ENCODE measurements around the gene DAPK2.

DNA sequence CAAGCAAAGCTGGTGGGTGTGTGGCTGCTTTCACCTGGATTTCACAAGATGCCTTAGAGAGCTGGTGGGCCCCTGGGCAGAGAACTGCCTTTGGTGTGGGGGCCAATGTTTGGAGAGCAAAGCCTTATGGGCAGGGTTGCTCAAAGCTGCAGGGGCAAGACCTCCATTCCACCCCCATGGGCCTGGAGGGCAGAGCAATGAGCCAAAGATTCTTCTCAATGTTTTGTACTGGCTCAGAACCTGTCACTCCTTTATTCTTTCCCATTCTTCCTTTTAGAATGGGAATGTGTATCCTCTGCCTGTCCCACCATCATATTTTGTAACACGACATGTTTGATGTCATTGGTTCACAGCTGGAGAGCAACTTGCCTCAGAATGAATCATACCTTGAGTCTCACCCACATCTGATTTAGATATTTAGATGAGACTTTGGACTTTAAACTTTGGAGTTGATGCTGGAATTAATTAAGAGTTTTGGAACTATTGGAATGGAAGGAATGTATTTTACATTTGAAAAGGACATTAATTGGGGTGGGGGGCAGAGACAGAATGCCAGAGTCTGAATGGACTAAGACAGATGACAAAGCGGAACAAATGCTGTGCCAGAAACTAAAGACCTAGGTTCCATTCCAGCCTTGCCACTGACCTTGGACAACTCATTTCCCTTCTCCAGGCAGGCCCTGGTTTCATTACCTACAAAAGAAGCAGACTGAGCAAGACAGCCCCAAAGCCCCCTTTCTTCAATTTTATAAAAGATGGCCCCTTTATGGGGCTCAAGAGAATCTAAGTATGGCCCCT is 72.9 kb downstream of the DAPK2 start:
- no peak for TF ChIP-seq CTCF (IDR thresholded peaks at IDR 0.05; ENCODE audit: insufficient read depth, low read depth, low read length)
- no peak for TF ChIP-seq EZH2 (IDR thresholded peaks at IDR 0.05; ENCODE audit: insufficient read depth, low read length)
